HL-60 (cell line): ENCODE data around the gene KIF24.

Experiments
- DNase-seq, 2 experiments: peaks; one replicate each; pipeline ENCODE4 v3.0.0-alpha.2; 2010 to 2020; ENCODE audit warnings: low read depth in 1 of 2, low spot score in 1 of 2
- H3K27ac ChIP-seq: fragments of 250-450 bp; sonication (Bioruptor Pico); replicated peaks from 2 replicates; pipeline ENCODE4 v1.5.1; 2020; ENCODE audit warnings: mild to moderate bottlenecking, moderate library complexity
- H3K27me3 ChIP-seq: fragments of 250-450 bp; sonication (Bioruptor Pico); 2 replicates; pipeline ENCODE4 v1.5.1; 2021; ENCODE audit warnings: mild to moderate bottlenecking, moderate library complexity; ENCODE audit not compliant: insufficient read depth, poor library complexity, severe bottlenecking
- H3K4me3 ChIP-seq: replicated peaks from 2 replicates; pipeline ENCODE4 v1.5.1; 2011; ENCODE audit warnings: mild to moderate bottlenecking, control low read depth, low read length; ENCODE audit not compliant: insufficient read depth
- CTCF ChIP-seq: IDR thresholded peaks from one replicate; pipeline ENCODE4 v1.5.1; 2011; ENCODE audit warnings: low read length, control low read depth, inconsistent platforms; ENCODE audit not compliant: insufficient read depth
- GABPA ChIP-seq: IDR thresholded peaks from 2 replicates; pipeline ENCODE4 v1.6.1; 2012; ENCODE audit warnings: low read depth
- POLR2AphosphoS5 ChIP-seq: IDR thresholded peaks from 2 replicates; pipeline ENCODE4 v1.6.1; 2012; ENCODE audit warnings: low read depth
- REST ChIP-seq: IDR thresholded peaks from 2 replicates; pipeline ENCODE4 v1.6.1; 2012; ENCODE audit warnings: low read depth; ENCODE audit not compliant: insufficient replicate concordance
- SPI1 ChIP-seq: IDR thresholded peaks from 2 replicates; pipeline ENCODE4 v1.6.1; 2012; ENCODE audit warnings: low read depth, mild to moderate bottlenecking, borderline replicate concordance

The KIF24 gene

GRCh38 chr9:34334916-34335315 is 5.8 kb upstream of the KIF24 start:
- Histone ChIP-seq H3K27me3 (no peaks in the 10 kb centered on the region), H3K27ac (no peak overlapping the region), H3K4me3 (no peak overlapping the region)
- DNase-seq, result no peak
- no peak for TF ChIP-seq REST
- TF ChIP-seq POLR2AphosphoS5, result no peak
- no peak for TF ChIP-seq GABPA
- no peak for TF ChIP-seq CTCF
- no peak for TF ChIP-seq SPI1

- H3K27me3 ChIP-seq, result no peaks in the 10 kb centered on the region
- H3K27ac ChIP-seq, result no peak overlapping the region
- DNase-seq, result no peak
- H3K4me3 ChIP-seq, result no peak overlapping the region
- TF ChIP-seq GABPA, result no peak
- no peak for TF ChIP-seq POLR2AphosphoS5
- no peak for TF ChIP-seq SPI1
- no peak for TF ChIP-seq CTCF
- TF ChIP-seq REST, result no peak
Observed at GRCh38 chr9:34334337-34334824, 5.3 kb upstream of the KIF24 start.

GRCh38 chr9:34333836-34334235 is 4.8 kb upstream of the KIF24 start:
- H3K27ac ChIP-seq, result no peak overlapping the region
- no peak for DNase-seq
- no peak overlapping the region for H3K4me3 ChIP-seq
- TF ChIP-seq CTCF (no peak), REST (no peak), GABPA (no peak), SPI1 (no peak), POLR2AphosphoS5 (no peak)
- H3K27me3 ChIP-seq, result no peaks in the 10 kb centered on the region
